Measurements from ENCODE around the gene FAM110A.

GRCh38 chr20:819680-820322 lies 13.7 kb upstream of the FAM110A start:
- no peak for TF ChIP-seq EZH2 (IDR thresholded peaks at IDR 0.05; ENCODE audit: borderline replicate concordance, insufficient read depth, low read depth, low read length, poor library complexity, severe bottlenecking)
- TF ChIP-seq CTCF (IDR thresholded peaks at IDR 0.05) = no peak

All from B cell (primary cell).